ENCODE measurements around the gene IQSEC3.

- TF ChIP-seq CTCF (IDR thresholded peaks at IDR 0.05; ENCODE audit: low read length), result no peak
- TF ChIP-seq EZH2 (optimal IDR thresholded peaks at IDR 0.05; ENCODE audit: low read depth, low read length), result no peak
- TF ChIP-seq EZH2phosphoT487 (IDR thresholded peaks at IDR 0.05; ENCODE audit: low read length), result no peak
These were observed 115.9 kb downstream of the IQSEC3 start for GRCh38 chr12:182381-182892.
